ENCODE data around the gene MARCHF9. TPM values are rescaled to one million over a fixed set of nuclear protein-coding genes. Genes with fewer than 3 reads are reported as not detected.
A peak's percentile ranks its signal among the peaks of the same experiment; 100 is the strongest.
"Not testable (repeated sequence)": the region's sequence is repeated elsewhere in the genome, so short reads cannot be mapped to it uniquely, and the experiment has no call there.

The MARCHF9 gene
- total RNA-seq (2014; rRNA removed; shearing (Covaris generic)) = 1.9 and 4.3 TPM in 2 replicates

GRCh38 chr12:57754411-57755193, at the start of gene MARCHF9:
TSS of gene MARCHF9 (plus strand) at chr12:57755103. CDS start at chr12:57755529, 426 bp downstream.
- peak within 1 kb of the TSS; percentile 49 for H3K4me3 ChIP-seq (ENCODE audit: insufficient read depth, low read depth, low read length)
- DNase-seq = peak; percentile 94
- peaks cover 7% of the 10 kb centered on the region for H3K36me3 ChIP-seq (replicated peaks; ENCODE audit: control insufficient read depth, insufficient read depth, low read length)
- H3K27me3 ChIP-seq (ENCODE audit: control insufficient read depth, insufficient read depth, low read length) = peaks cover 53% of the 10 kb centered on the region

GRCh38 chr12:57707250-57707649, 47.7 kb upstream of the MARCHF9 start:
- no peaks in the 10 kb centered on the region for H3K36me3 ChIP-seq (replicated peaks; ENCODE audit: control insufficient read depth, insufficient read depth, low read length)
- no peak overlapping the region for H3K4me3 ChIP-seq (ENCODE audit: insufficient read depth, low read depth, low read length)
- no peaks in the 10 kb centered on the region for H3K27me3 ChIP-seq (ENCODE audit: control insufficient read depth, insufficient read depth, low read length)
- DNase-seq = no peak

GRCh38 chr12:57708296-57708695, 46.6 kb upstream of the MARCHF9 start:
- no peak for DNase-seq
- no peak overlapping the region for H3K4me3 ChIP-seq (ENCODE audit: insufficient read depth, low read depth, low read length)
- H3K36me3 ChIP-seq (replicated peaks; ENCODE audit: control insufficient read depth, insufficient read depth, low read length) = no peaks in the 10 kb centered on the region
- H3K27me3 ChIP-seq (ENCODE audit: control insufficient read depth, insufficient read depth, low read length) = no peaks in the 10 kb centered on the region

- Histone ChIP-seq H3K4me3 (ENCODE audit: insufficient read depth, low read depth, low read length) (no peak overlapping the region), H3K36me3 (replicated peaks; ENCODE audit: control insufficient read depth, insufficient read depth, low read length) (peaks cover 4% of the 10 kb centered on the region; the same call in 1 of the 2 replicates), H3K27me3 (ENCODE audit: control insufficient read depth, insufficient read depth, low read length) (no peaks in the 10 kb centered on the region)
- DNase-seq = no peak
These were observed 42.2 kb upstream of the MARCHF9 start for GRCh38 chr12:57712701-57713100.

- Histone ChIP-seq H3K27me3 (ENCODE audit: control insufficient read depth, insufficient read depth, low read length) (no peaks in the 10 kb centered on the region), H3K4me3 (ENCODE audit: insufficient read depth, low read depth, low read length) (no peak overlapping the region), H3K36me3 (replicated peaks; ENCODE audit: control insufficient read depth, insufficient read depth, low read length) (peaks cover 4% of the 10 kb centered on the region; the same call in 1 of the 2 replicates)
- DNase-seq = peak; percentile 12
These were observed 41.7 kb upstream of the MARCHF9 start for GRCh38 chr12:57713209-57713608.

- not testable (repeated sequence) for H3K27me3 ChIP-seq (ENCODE audit: control insufficient read depth, insufficient read depth, low read length); H3K4me3 ChIP-seq (ENCODE audit: insufficient read depth, low read depth, low read length); DNase-seq; H3K36me3 ChIP-seq (replicated peaks; ENCODE audit: control insufficient read depth, insufficient read depth, low read length)
These were observed 39.7 kb upstream of the MARCHF9 start for GRCh38 chr12:57715036-57715748.

- DNase-seq = no peak
- Histone ChIP-seq H3K27me3 (ENCODE audit: control insufficient read depth, insufficient read depth, low read length) (no peaks in the 10 kb centered on the region), H3K4me3 (ENCODE audit: insufficient read depth, low read depth, low read length) (no peak overlapping the region), H3K36me3 (replicated peaks; ENCODE audit: control insufficient read depth, insufficient read depth, low read length) (peaks cover 4% of the 10 kb centered on the region; the same call in 1 of the 2 replicates)
These were observed 39.1 kb upstream of the MARCHF9 start for GRCh38 chr12:57715786-57716185.

- no peak for DNase-seq
- Histone ChIP-seq H3K4me3 (ENCODE audit: insufficient read depth, low read depth, low read length) (no peak overlapping the region), H3K27me3 (ENCODE audit: control insufficient read depth, insufficient read depth, low read length) (no peaks in the 10 kb centered on the region), H3K36me3 (replicated peaks; ENCODE audit: control insufficient read depth, insufficient read depth, low read length) (peaks cover 4% of the 10 kb centered on the region; the same call in 1 of the 2 replicates)
These were observed 38.6 kb upstream of the MARCHF9 start for GRCh38 chr12:57716305-57716704.

- H3K4me3 ChIP-seq (ENCODE audit: insufficient read depth, low read depth, low read length) = no peak overlapping the region
- no peak for DNase-seq
- H3K36me3 ChIP-seq (replicated peaks; ENCODE audit: control insufficient read depth, insufficient read depth, low read length) = peaks cover 4% of the 10 kb centered on the region; the same call in 1 of the 2 replicates
- no peaks in the 10 kb centered on the region; the same call in 1 of the 2 replicates for H3K27me3 ChIP-seq (ENCODE audit: control insufficient read depth, insufficient read depth, low read length)
These were observed 37.8 kb upstream of the MARCHF9 start for GRCh38 chr12:57717131-57717530.

GRCh38 chr12:57717846-57718640, 36.9 kb upstream of the MARCHF9 start:
- H3K27me3 ChIP-seq (ENCODE audit: control insufficient read depth, insufficient read depth, low read length) = peaks cover 1% of the 10 kb centered on the region; the same call in 1 of the 2 replicates
- peaks cover 4% of the 10 kb centered on the region; the same call in 1 of the 2 replicates for H3K36me3 ChIP-seq (replicated peaks; ENCODE audit: control insufficient read depth, insufficient read depth, low read length)
- no peak overlapping the region for H3K4me3 ChIP-seq (ENCODE audit: insufficient read depth, low read depth, low read length)
- no peak for DNase-seq

GRCh38 chr12:57718641-57719528, 36.0 kb upstream of the MARCHF9 start:
- Histone ChIP-seq H3K4me3 (ENCODE audit: insufficient read depth, low read depth, low read length) (no peak overlapping the region), H3K36me3 (replicated peaks; ENCODE audit: control insufficient read depth, insufficient read depth, low read length) (peaks cover 4% of the 10 kb centered on the region; the same call in 1 of the 2 replicates), H3K27me3 (ENCODE audit: control insufficient read depth, insufficient read depth, low read length) (peaks cover 9% of the 10 kb centered on the region)
- DNase-seq = peak; percentile 10

- peak; percentile 29 for DNase-seq
- Histone ChIP-seq H3K4me3 (ENCODE audit: insufficient read depth, low read depth, low read length) (no peak overlapping the region), H3K27me3 (ENCODE audit: control insufficient read depth, insufficient read depth, low read length) (peaks cover 20% of the 10 kb centered on the region), H3K36me3 (replicated peaks; ENCODE audit: control insufficient read depth, insufficient read depth, low read length) (peaks cover 4% of the 10 kb centered on the region; the same call in 1 of the 2 replicates)
These were observed 34.9 kb upstream of the MARCHF9 start for GRCh38 chr12:57719777-57720605.

Measured in H7 (cell line).